H1 (cell line): ENCODE results near the gene AMOT. TPM values are rescaled to one million over a fixed set of nuclear protein-coding genes. Genes with fewer than 3 reads are reported as not detected.

Experiments
- CTCF ChIA-PET: fragments of 300-600 bp; sonication (Branson Sonifier 250); formaldehyde crosslinking; loops from one replicate; lab custom pipeline; 2021; ENCODE audit not compliant: partially characterized antibody; lab: Charles Lee
- POLR2A ChIA-PET: fragments of 300-600 bp; sonication (Branson Sonifier 250); formaldehyde crosslinking; loops from one replicate; lab custom pipeline; 2021; ENCODE audit warnings: inconsistent platforms; ENCODE audit not compliant: partially characterized antibody; lab: Charles Lee
- DNase-seq, 2 experiments: peaks; one replicate each; pipeline versions ENCODE4 v3.0.0 to v3.0.0-alpha.2; 2010 to 2022; ENCODE audit warnings: low spot score in 2 of 2, low read depth in 1 of 2, mixed read lengths in 1 of 2
- FAIRE-seq: peaks from 2 replicates; lab custom pipeline; 2011; peaks lifted over from hg19 to GRCh38; lab: Jason Lieb, UNC
- H2AFZ ChIP-seq: 2 replicates; pipeline ENCODE4 v1.8.1; 2012; ENCODE audit warnings: low read length, inconsistent platforms
- H2AK5ac ChIP-seq: 2 replicates; pipeline ENCODE4 v1.6.1; 2013; ENCODE audit warnings: low read depth, low read length
- H2BK120ac ChIP-seq: replicated peaks from 2 replicates; pipeline ENCODE3; 2013; ENCODE audit warnings: low read depth, low read length, inconsistent platforms
- H2BK12ac ChIP-seq: 2 replicates; pipeline ENCODE4 v1.6.1; 2013; ENCODE audit warnings: low read depth, low read length
- H2BK15ac ChIP-seq: 2 replicates; pipeline ENCODE4 v1.6.1; 2013; ENCODE audit warnings: low read length
- H2BK20ac ChIP-seq: 2 replicates; pipeline ENCODE4 v1.6.1; 2013; ENCODE audit warnings: low read length
- H2BK5ac ChIP-seq: 2 replicates; pipeline ENCODE4 v1.6.1; 2013; ENCODE audit warnings: low read depth, low read length
- H3K14ac ChIP-seq: 2 replicates; pipeline ENCODE4 v1.6.1; 2013; ENCODE audit warnings: inconsistent platforms; ENCODE audit not compliant: insufficient read length
- H3K18ac ChIP-seq: 2 replicates; pipeline ENCODE4 v1.6.1; 2013; ENCODE audit warnings: low read length; ENCODE audit errors: extremely low read depth
- H3K23ac ChIP-seq: 2 replicates; pipeline ENCODE4 v1.6.1; 2013; ENCODE audit warnings: inconsistent platforms; ENCODE audit not compliant: insufficient read length
- H3K23me2 ChIP-seq: 2 replicates; pipeline ENCODE4 v1.6.1; 2013; ENCODE audit warnings: low read depth, low read length
- H3K27ac ChIP-seq: 2 replicates; pipeline ENCODE4 v1.6.1; 2011; ENCODE audit warnings: low read depth, low read length, inconsistent platforms
- H3K27me3 ChIP-seq, 4 experiments: replicated peaks in 1 of 4; 1 replicate in 1 of 4; 2 replicates in 3 of 4; pipeline versions ENCODE4 v1.6.1 to v1.8.1; 2011 to 2013; ENCODE audit warnings: low read length in 3 of 4, mild to moderate bottlenecking in 3 of 4, inconsistent platforms in 2 of 4, mixed read lengths in 2 of 4, moderate library complexity in 1 of 4; ENCODE audit not compliant: control insufficient read depth in 3 of 4, insufficient read depth in 3 of 4; ENCODE audit errors: extremely low read depth in 1 of 4
- H3K36me3 ChIP-seq, 4 experiments: 2 replicates each; pipeline versions ENCODE4 v1.6.1 to v1.8.1; 2011 to 2013; ENCODE audit warnings: mild to moderate bottlenecking in 4 of 4, low read length in 3 of 4, moderate library complexity in 2 of 4, control low read depth in 1 of 4, inconsistent platforms in 1 of 4; ENCODE audit not compliant: insufficient read depth in 4 of 4, control insufficient read depth in 2 of 4
- H3K4ac ChIP-seq: replicated peaks from 2 replicates; pipeline ENCODE3; 2013; ENCODE audit warnings: low read length, low read depth, mixed read lengths, inconsistent platforms; ENCODE audit not compliant: insufficient read length
- H3K4me1 ChIP-seq, 4 experiments: replicated peaks in 1 of 4; 1 replicate in 1 of 4; 2 replicates in 3 of 4; pipeline versions ENCODE4 v1.6.1 to v1.8.1; 2011 to 2013; ENCODE audit warnings: low read length in 3 of 4, inconsistent platforms in 2 of 4, mixed read lengths in 1 of 4; ENCODE audit not compliant: insufficient read depth in 4 of 4, control insufficient read depth in 3 of 4
- H3K4me2 ChIP-seq, 2 experiments: 2 replicates each; pipeline versions ENCODE4 v1.6.1 to v1.8.1; 2011 to 2013; ENCODE audit warnings: low read depth in 2 of 2, low read length in 2 of 2, control low read depth in 1 of 2, inconsistent platforms in 1 of 2, mild to moderate bottlenecking in 1 of 2; ENCODE audit not compliant: insufficient read depth in 1 of 2
- H3K4me3 ChIP-seq, 4 experiments: fragments of 200-600, 300-600 bp in 1 of 4; sonication (generic), shearing (Covaris generic), sonication (Bioruptor Twin) in 1 of 4; 2 replicates each; pipeline versions ENCODE4 v1.5.1 to v1.8.1; 2011 to 2016; ENCODE audit warnings: low read length in 4 of 4, low read depth in 3 of 4, control low read depth in 2 of 4, inconsistent platforms in 2 of 4, mild to moderate bottlenecking in 2 of 4, mixed read lengths in 1 of 4, moderate library complexity in 1 of 4; ENCODE audit not compliant: insufficient read depth in 2 of 4; ENCODE audit errors: extremely low read depth in 1 of 4
- H3K56ac ChIP-seq: replicated peaks from 2 replicates; pipeline ENCODE3; 2013; ENCODE audit warnings: low read depth, mild to moderate bottlenecking, mixed read lengths, low read length, inconsistent platforms; ENCODE audit not compliant: insufficient read length
- H3K79me1 ChIP-seq: 2 replicates; pipeline ENCODE4 v1.6.1; 2013; ENCODE audit warnings: low read depth, low read length, control low read depth
- H3K79me2 ChIP-seq, 2 experiments: 2 replicates each; pipeline versions ENCODE4 v1.6.1 to v1.8.1; 2012 to 2013; ENCODE audit warnings: low read length in 2 of 2, mild to moderate bottlenecking in 2 of 2, inconsistent platforms in 1 of 2; ENCODE audit not compliant: insufficient read depth in 2 of 2, control insufficient read depth in 1 of 2
- H3K9ac ChIP-seq, 4 experiments: replicated peaks in 1 of 4; 1 replicate in 1 of 4; 2 replicates in 3 of 4; pipeline versions ENCODE4 v1.6.1 to v1.8.1; 2011 to 2013; ENCODE audit warnings: low read depth in 3 of 4, low read length in 3 of 4, control low read depth in 2 of 4, mild to moderate bottlenecking in 2 of 4, moderate library complexity in 2 of 4, inconsistent platforms in 1 of 4; ENCODE audit errors: extremely low read depth in 1 of 4
- H3K9me3 ChIP-seq, 2 experiments: 2 replicates each; pipeline versions ENCODE4 v1.6.1 to v1.8.1; 2012 to 2013; ENCODE audit warnings: mild to moderate bottlenecking in 2 of 2, moderate library complexity in 2 of 2, control low read depth in 1 of 2, inconsistent platforms in 1 of 2, low read depth in 1 of 2, low read length in 1 of 2, mixed read lengths in 1 of 2; ENCODE audit not compliant: insufficient read depth in 2 of 2
- H4K20me1 ChIP-seq, 2 experiments: replicated peaks in 1 of 2; 2 replicates each; pipeline versions ENCODE3 to v1.8.1; 2011 to 2013; ENCODE audit warnings: inconsistent platforms in 2 of 2, low read length in 2 of 2, mild to moderate bottlenecking in 1 of 2; ENCODE audit not compliant: insufficient read depth in 2 of 2, control insufficient read depth in 1 of 2
- H4K5ac ChIP-seq: 2 replicates; pipeline ENCODE4 v1.6.1; 2013; ENCODE audit warnings: low read length, low read depth, mixed read lengths, inconsistent platforms; ENCODE audit not compliant: insufficient read length
- H4K8ac ChIP-seq: 2 replicates; pipeline ENCODE4 v1.8.0; 2013; ENCODE audit warnings: mild to moderate bottlenecking, moderate library complexity, low read length, inconsistent platforms; ENCODE audit not compliant: insufficient read depth; ENCODE audit errors: extremely low read depth
- H4K91ac ChIP-seq: replicated peaks from 2 replicates; pipeline ENCODE3; 2013; ENCODE audit warnings: low read length, mixed read lengths, inconsistent platforms; ENCODE audit not compliant: insufficient read length
- CEBPB ChIP-seq: IDR thresholded peaks from 2 replicates; pipeline ENCODE4 v1.6.1; 2012; ENCODE audit warnings: low read depth, low read length
- CHD1 ChIP-seq: IDR thresholded peaks from 2 replicates; pipeline ENCODE4 v1.6.1; 2012; ENCODE audit warnings: low read depth, low read length, improper control_type of control experiment
- NANOG ChIP-seq: IDR thresholded peaks from 2 replicates; pipeline ENCODE4 v1.6.1; 2011; ENCODE audit warnings: low read length, low read depth, mild to moderate bottlenecking, inconsistent platforms; ENCODE audit not compliant: insufficient read depth, poor library complexity, severe bottlenecking
- TBP ChIP-seq: IDR thresholded peaks from 2 replicates; pipeline ENCODE4 v1.6.1; 2011; ENCODE audit warnings: low read depth, low read length, improper control_type of control experiment
- WGBS, 2 experiments: shearing (Covaris generic) in 1 of 2; methylation state at CpG; one replicate each; pipeline versions ENCODE4 v1.1.6 to v1.1.7; 2013 to 2015; ENCODE audit warnings: low lambda C conversion rate in 2 of 2, mixed read lengths in 2 of 2, inconsistent platforms in 1 of 2, low coverage in 1 of 2, missing lambda C conversion rate in 1 of 2; ENCODE audit not compliant: insufficient replicate concordance in 2 of 2, insufficient coverage in 1 of 2, insufficient read length in 1 of 2; ENCODE audit errors: extremely low coverage in 1 of 2, missing lambda C conversion rate in 1 of 2; 5-methylcytosine and 5-hydroxymethylcytosine counted together
- polyA plus RNA-seq, 7 experiments: library from polyadenylated mRNA; depleted of rRNA in 3 of 7; stranded (reverse) in 5 of 7; unstranded in 2 of 7; fragments of >200 nt in 5 of 7; fragments of 200-250 nt in 2 of 7; gene quantifications; 1 replicate in 5 of 7; 2 replicates in 1 of 7; 4 replicates in 1 of 7; pipeline versions ENCODE4 v1.2.1 to v1.2.3, GENCODE V29; 2011 to 2013; ENCODE audit warnings: missing spikeins in 2 of 7, mixed read lengths in 2 of 7
- total RNA-seq: library from RNA; stranded (reverse); fragmentation: NEBNext Ultra II Directional; extraction: Animal tissue kit (Norgen Biotek cat#: 25700); gene quantifications from 2 replicates; pipeline ENCODE4 v1.2.1, GENCODE V29; 2021

AMOT gene
- total and polyA plus RNA-seq, 2 of the 8 experiments (the other 6 are each of a cell fraction or from before 2014, with no cell fraction given), result 2.3 to 7.1 TPM

DNA sequence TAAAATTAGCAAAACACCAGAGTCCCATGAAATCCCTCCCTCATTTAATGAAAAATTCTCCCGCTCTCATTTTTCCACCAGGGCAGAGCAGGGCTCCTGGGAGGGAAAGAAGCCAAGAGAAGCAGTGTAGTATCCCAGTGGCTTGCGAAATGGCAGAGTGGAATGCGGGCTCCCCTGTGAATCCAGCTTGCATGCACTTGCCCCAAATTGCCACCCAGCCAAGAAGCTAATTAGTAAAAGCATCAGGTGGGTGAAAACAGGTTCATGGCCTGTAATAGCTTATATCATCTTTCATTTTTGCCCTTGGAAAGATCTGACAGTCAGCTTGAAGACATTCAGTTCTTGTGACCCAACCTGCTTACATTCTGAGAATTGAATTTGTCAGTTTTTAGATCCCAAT, 10.1 kb downstream of the AMOT start:
- H2BK5ac ChIP-seq, result no peak overlapping the region
- no peak overlapping the region for H3K4ac ChIP-seq
- POLR2A ChIA-PET, result no interaction called here
- H3K36me3 ChIP-seq, result no peaks in the 10 kb centered on the region
- H3K27me3 ChIP-seq, result no peaks in the 10 kb centered on the region
- no peak overlapping the region for H2BK120ac ChIP-seq
- DNase-seq, result no peak
- WGBS, 2 experiments, result 89% methylated on average over 3 of the region's 3 CpGs; no CpG with 5 or more reads in 1 of the 2 experiments
- H3K4me2 ChIP-seq, result no peak overlapping the region
- H3K56ac ChIP-seq, result no peak overlapping the region
- no peak for FAIRE-seq
- H2BK20ac ChIP-seq, result no peak overlapping the region
- no peak overlapping the region for H2BK12ac ChIP-seq
- no peaks in the 10 kb centered on the region for H3K23me2 ChIP-seq
- no peak overlapping the region for H3K18ac ChIP-seq
- H3K27ac ChIP-seq, result no peak overlapping the region
- H3K79me1 ChIP-seq, result no peaks in the 10 kb centered on the region
- no peak overlapping the region for H2BK15ac ChIP-seq
- H4K20me1 ChIP-seq, result no peaks in the 10 kb centered on the region
- H2AK5ac ChIP-seq, result no peak overlapping the region
- H3K79me2 ChIP-seq, result no peaks in the 10 kb centered on the region
- no peak overlapping the region for H4K5ac ChIP-seq
- CTCF ChIA-PET, result no interaction called here
- H4K91ac ChIP-seq, result no peak overlapping the region
- H3K4me1 ChIP-seq, result peaks cover 0 to 3% (median 2%) of the 10 kb centered on the region in 4 experiments; a peak in 4 of 7 replicates
- no peaks in the 10 kb centered on the region for H3K9me3 ChIP-seq
- H3K4me3 ChIP-seq, result no peak overlapping the region
- H3K9ac ChIP-seq, result no peak overlapping the region
- no peak overlapping the region for H4K8ac ChIP-seq
- no peak for TF ChIP-seq TBP
- no peak for TF ChIP-seq NANOG
- TF ChIP-seq CEBPB, result 0 out of 2 replicates have a peak, but pooled peaks have one; percentile 28
- TF ChIP-seq CHD1, result no peak
- TF ChIP-seq, all 59 proteins: peak for 1
- H3K14ac ChIP-seq, result no peak overlapping the region
- no peak overlapping the region for H2AFZ ChIP-seq
- no peak overlapping the region for H3K23ac ChIP-seq
